Fibroblast of lung (primary cell): ENCODE measurements around the gene GNAZ. TPM values are rescaled to one million over a fixed set of nuclear protein-coding genes. Genes with fewer than 3 reads are reported as not detected.

Experiments
- DNase-seq, 2 donors: peaks; one replicate each; pipeline versions ENCODE4 v3.0.0 to v3.0.0-alpha.2; 2010; ENCODE audit warnings: low read depth in 2 of 2
- H2AFZ ChIP-seq: 2 replicates; pipeline ENCODE4 v1.5.1; 2012; ENCODE audit warnings: low read length, control low read depth, inconsistent platforms
- H3K27ac ChIP-seq: 2 replicates; pipeline ENCODE4 v1.5.1; 2011; ENCODE audit warnings: low read length, control low read depth; ENCODE audit not compliant: insufficient read depth
- H3K27me3 ChIP-seq: 2 replicates; pipeline ENCODE4 v1.5.1; 2011; ENCODE audit warnings: mild to moderate bottlenecking, low read length; ENCODE audit not compliant: control insufficient read depth, insufficient read depth
- H3K36me3 ChIP-seq: 2 replicates; pipeline ENCODE4 v1.5.1; 2011; ENCODE audit warnings: low read length; ENCODE audit not compliant: control insufficient read depth, insufficient read depth
- H3K4me1 ChIP-seq: 2 replicates; pipeline ENCODE4 v1.5.1; 2011; ENCODE audit warnings: low read length; ENCODE audit not compliant: control insufficient read depth, insufficient read depth; ENCODE audit errors: extremely low read depth
- H3K4me2 ChIP-seq: 2 replicates; pipeline ENCODE4 v1.5.1; 2011; ENCODE audit warnings: low read length, control low read depth; ENCODE audit not compliant: insufficient read depth; ENCODE audit errors: extremely low read depth
- H3K4me3 ChIP-seq, 4 experiments: fragments of 200-600 bp in 1 of 4; sonication (generic) in 1 of 4; replicated peaks in 1 of 4; 2 replicates each; pipeline ENCODE4 v1.5.1; 2011 to 2016; ENCODE audit warnings: low read length in 4 of 4, low read depth in 3 of 4, mild to moderate bottlenecking in 3 of 4, control low read depth in 2 of 4, inconsistent platforms in 1 of 4, mixed read lengths in 1 of 4; ENCODE audit not compliant: insufficient read depth in 1 of 4; ENCODE audit errors: control extremely low read depth in 1 of 4
- H3K79me2 ChIP-seq: 2 replicates; pipeline ENCODE4 v1.5.1; 2012; ENCODE audit warnings: mild to moderate bottlenecking, low read length, inconsistent platforms; ENCODE audit not compliant: control insufficient read depth, insufficient read depth
- H3K9ac ChIP-seq: 2 replicates; pipeline ENCODE4 v1.5.1; 2011; ENCODE audit warnings: mild to moderate bottlenecking, low read length, control low read depth; ENCODE audit not compliant: insufficient read depth
- H3K9me3 ChIP-seq: 2 replicates; pipeline ENCODE4 v1.5.1; 2012; ENCODE audit warnings: low read depth, low read length; ENCODE audit not compliant: control insufficient read depth, insufficient read depth
- H4K20me1 ChIP-seq: 2 replicates; pipeline ENCODE4 v1.5.1; 2011; ENCODE audit warnings: low read length; ENCODE audit not compliant: control insufficient read depth, insufficient read depth; ENCODE audit errors: extremely low read depth
- EZH2 ChIP-seq: IDR thresholded peaks from 2 replicates; pipeline ENCODE4 v1.5.1; 2012; ENCODE audit warnings: low read length, control low read depth, mild to moderate bottlenecking; ENCODE audit errors: missing control alignments
- polyA plus RNA-seq, 2 donors: library from polyadenylated mRNA; depleted of rRNA in 1 of 2; stranded (reverse) in 1 of 2; unstranded in 1 of 2; fragments of >200 nt; gene quantifications; 2 replicates each; pipeline ENCODE4 v1.2.1, GENCODE V29; 2011 to 2012; ENCODE audit warnings: missing spikeins in 1 of 2
- total RNA-seq: library from RNA; depleted of rRNA; stranded (reverse); fragments of >200 nt; gene quantifications from 2 replicates; pipeline ENCODE4 v1.2.1, GENCODE V29; 2014
- TF ChIP-seq, protein P1 (sequence below), 2 donors: IDR thresholded peaks in 1 of 2; conservative IDR thresholded peaks in 1 of 2; 1 replicate in 1 of 2; 2 replicates in 1 of 2; pipeline ENCODE4 v1.5.1; 2011 to 2012; ENCODE audit warnings: low read length in 2 of 2, control low read depth in 1 of 2, inconsistent platforms in 1 of 2, low read depth in 1 of 2, mild to moderate bottlenecking in 1 of 2

Gene GNAZ
- total and polyA plus RNA-seq, 2 donors (not counting 1 experiment from before 2014, with no cell fraction given), result 0.22 to 1.7 TPM

- Histone ChIP-seq H3K9ac (no peak overlapping the region), H4K20me1 (no peaks in the 10 kb centered on the region), H3K79me2 (no peaks in the 10 kb centered on the region), H3K4me1 (peaks cover 4% of the 10 kb centered on the region), H2AFZ (no peak overlapping the region), H3K36me3 (no peaks in the 10 kb centered on the region), H3K4me3 (no peak overlapping the region), H3K27ac (no peak overlapping the region), H3K4me2 (no peak overlapping the region), H3K27me3 (peaks cover 6% of the 10 kb centered on the region), H3K9me3 (no peaks in the 10 kb centered on the region)
- TF ChIP-seq, protein P1, sequence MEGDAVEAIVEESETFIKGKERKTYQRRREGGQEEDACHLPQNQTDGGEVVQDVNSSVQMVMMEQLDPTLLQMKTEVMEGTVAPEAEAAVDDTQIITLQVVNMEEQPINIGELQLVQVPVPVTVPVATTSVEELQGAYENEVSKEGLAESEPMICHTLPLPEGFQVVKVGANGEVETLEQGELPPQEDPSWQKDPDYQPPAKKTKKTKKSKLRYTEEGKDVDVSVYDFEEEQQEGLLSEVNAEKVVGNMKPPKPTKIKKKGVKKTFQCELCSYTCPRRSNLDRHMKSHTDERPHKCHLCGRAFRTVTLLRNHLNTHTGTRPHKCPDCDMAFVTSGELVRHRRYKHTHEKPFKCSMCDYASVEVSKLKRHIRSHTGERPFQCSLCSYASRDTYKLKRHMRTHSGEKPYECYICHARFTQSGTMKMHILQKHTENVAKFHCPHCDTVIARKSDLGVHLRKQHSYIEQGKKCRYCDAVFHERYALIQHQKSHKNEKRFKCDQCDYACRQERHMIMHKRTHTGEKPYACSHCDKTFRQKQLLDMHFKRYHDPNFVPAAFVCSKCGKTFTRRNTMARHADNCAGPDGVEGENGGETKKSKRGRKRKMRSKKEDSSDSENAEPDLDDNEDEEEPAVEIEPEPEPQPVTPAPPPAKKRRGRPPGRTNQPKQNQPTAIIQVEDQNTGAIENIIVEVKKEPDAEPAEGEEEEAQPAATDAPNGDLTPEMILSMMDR (conservative IDR thresholded peaks at IDR 0.05 in 1 of 2, IDR thresholded peaks at IDR 0.05 in 1 of 2; ENCODE audit: low read depth in 1 of 2, low read length in 2 of 2), result no peak
- no peak for TF ChIP-seq EZH2
- DNase-seq, result no peak
These were observed 5.3 kb upstream of the GNAZ start for GRCh38 chr22:23065069-23065451.

DNA sequence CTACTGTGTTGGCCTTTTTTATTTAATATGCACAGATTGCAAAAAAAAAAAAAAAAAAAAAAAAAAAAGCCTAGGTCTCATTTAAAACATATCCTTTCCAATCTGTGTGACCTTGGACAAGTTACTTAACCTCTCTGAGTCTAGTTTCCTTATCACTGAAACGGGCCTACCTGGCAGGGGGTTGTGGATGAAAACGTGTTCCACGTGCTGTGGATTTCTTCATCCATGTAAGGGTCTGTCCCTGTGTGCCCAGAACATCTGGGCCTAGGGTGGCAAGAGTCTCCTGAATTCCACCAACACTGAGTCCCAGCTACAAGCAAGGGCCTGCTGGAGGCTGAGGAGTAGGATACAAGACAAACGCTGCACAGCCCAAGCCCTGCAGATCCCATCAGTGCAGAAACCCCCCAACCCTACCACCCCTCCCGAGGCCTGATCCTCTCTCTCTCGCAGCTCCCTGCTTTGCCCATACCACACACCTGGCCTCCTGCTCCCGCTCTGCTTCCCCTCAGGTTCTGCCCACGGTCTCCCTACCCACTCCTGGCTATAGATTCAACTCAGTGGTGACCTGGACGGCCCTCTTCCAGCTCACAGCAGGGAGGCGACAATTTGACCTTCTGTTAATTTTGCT lies 4.7 kb upstream of the GNAZ start:
- Histone ChIP-seq H3K9ac (no peak overlapping the region), H3K4me2 (no peak overlapping the region), H2AFZ (no peak overlapping the region), H3K36me3 (no peaks in the 10 kb centered on the region), H3K4me1 (peaks cover 4% of the 10 kb centered on the region), H3K27ac (no peak overlapping the region), H3K4me3 (no peak overlapping the region), H3K79me2 (no peaks in the 10 kb centered on the region), H3K27me3 (peaks cover 6% of the 10 kb centered on the region), H4K20me1 (no peaks in the 10 kb centered on the region), H3K9me3 (no peaks in the 10 kb centered on the region)
- no peak for DNase-seq
- no peak for TF ChIP-seq EZH2
- TF ChIP-seq, protein P1 (conservative IDR thresholded peaks at IDR 0.05 in 1 of 2, IDR thresholded peaks at IDR 0.05 in 1 of 2; ENCODE audit: low read depth in 1 of 2, low read length in 2 of 2), result no peak

DNA sequence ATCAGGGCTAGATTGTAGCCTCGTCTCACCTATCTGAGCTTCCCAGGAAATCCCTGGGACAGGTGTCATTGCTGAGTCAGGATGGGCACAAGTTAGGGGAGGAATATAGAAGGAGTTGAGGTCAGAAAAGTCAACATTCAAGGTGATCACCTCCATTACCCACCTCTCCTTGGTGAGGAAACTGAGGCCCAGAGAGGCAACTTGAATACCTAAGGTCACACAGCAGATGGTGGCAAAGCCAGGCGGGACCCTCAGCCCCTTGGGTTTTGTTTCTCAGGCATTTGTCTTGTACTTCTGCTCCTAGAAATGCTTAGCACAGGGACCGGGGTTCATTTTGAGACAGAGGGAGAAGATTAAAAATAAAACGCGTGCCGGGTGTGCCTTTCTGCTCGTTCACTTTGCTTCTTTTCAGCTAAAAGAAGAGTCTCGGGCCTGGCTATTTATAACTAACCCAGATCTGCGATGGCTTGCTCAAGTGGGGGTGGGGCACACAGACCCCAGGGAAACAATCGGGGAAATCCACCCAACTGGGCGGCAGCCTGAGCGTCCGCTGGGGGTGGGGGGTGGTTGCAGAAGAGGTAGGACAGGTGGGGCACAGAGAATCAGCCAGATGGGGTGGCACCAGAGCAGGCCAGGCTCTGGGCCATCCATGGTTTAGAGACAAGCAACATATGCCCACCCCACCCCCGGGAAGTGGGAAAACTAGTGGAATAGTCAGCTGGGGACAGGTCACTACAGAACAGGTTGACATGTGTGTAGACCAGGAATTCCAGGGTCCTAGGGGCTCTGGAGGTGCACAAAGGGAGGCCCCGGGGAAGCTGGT lies 3.9 kb upstream of the GNAZ start:
- no peaks in the 10 kb centered on the region for H3K79me2 ChIP-seq
- no peak overlapping the region for H2AFZ ChIP-seq
- no peak overlapping the region for H3K4me2 ChIP-seq
- H3K27ac ChIP-seq, result no peak overlapping the region
- H4K20me1 ChIP-seq, result no peaks in the 10 kb centered on the region
- H3K4me3 ChIP-seq, result no peak overlapping the region
- TF ChIP-seq, protein P1 (conservative IDR thresholded peaks at IDR 0.05 in 1 of 2, IDR thresholded peaks at IDR 0.05 in 1 of 2; ENCODE audit: low read depth in 1 of 2, low read length in 2 of 2), result no peak
- no peak for TF ChIP-seq EZH2
- H3K4me1 ChIP-seq, result peaks cover 5% of the 10 kb centered on the region
- DNase-seq, result no peak
- no peaks in the 10 kb centered on the region for H3K36me3 ChIP-seq
- no peak overlapping the region for H3K9ac ChIP-seq
- no peaks in the 10 kb centered on the region for H3K9me3 ChIP-seq
- H3K27me3 ChIP-seq, result peaks cover 6% of the 10 kb centered on the region
